Activated naive CD4-positive, alpha-beta T cell treated with anti-CD3 and anti-CD28 coated beads, Interleukin-2, amount 50 U/mL, for 72 hours (primary cell): ENCODE measurements around the gene PCSK1N. TPM values are rescaled to one million over a fixed set of nuclear protein-coding genes. Genes with fewer than 3 reads are reported as not detected.
"Not testable (repeated sequence)": the region's sequence is repeated elsewhere in the genome, so short reads cannot be mapped to it uniquely, and the experiment has no call there.

Experiments used
- ATAC-seq, 2 donors: fragments of 150-1000 bp; cut with Tn5 transposase; 2 replicates each; pipeline ENCODE4 v1.10.0; 2021; ENCODE audit warnings: mild to moderate bottlenecking in 2 of 2, moderate library complexity in 2 of 2
- DNase-seq, 2 donors: peaks; one replicate each; pipeline ENCODE4 v3.0.0; 2021 to 2022; ENCODE audit warnings: low spot score in 2 of 2
- H3K27ac Mint-ChIP-seq, 2 donors: one replicate each; pipeline ENCODE4 v1.8.0; 2022; ENCODE audit warnings: mild to moderate bottlenecking in 2 of 2, mixed read lengths in 2 of 2
- H3K36me3 Mint-ChIP-seq, 2 donors: one replicate each; pipeline ENCODE4 v1.8.0; 2022; ENCODE audit warnings: mixed read lengths in 2 of 2
- H3K9me3 Mint-ChIP-seq, 2 donors: one replicate each; pipeline ENCODE4 v1.8.0; 2022; ENCODE audit warnings: mixed read lengths in 2 of 2
- total RNA-seq, 2 donors: library from RNA; stranded (reverse); gene quantifications; one replicate each; pipeline ENCODE4 v1.2.3, GENCODE V29; 2022

Gene PCSK1N
- total RNA-seq: 1 to 10 TPM; 1.0 to 2.7 TPM

GRCh38 chrX:48835524-48836329, at the start of gene PCSK1N:
Gene PCSK1N (minus strand): TSS chrX:48835610. CDS start chrX:48835532, 78 bp downstream.
- Mint-ChIP-seq H3K9me3 (no peaks in the 10 kb centered on the region), H3K36me3 (no peaks in the 10 kb centered on the region), H3K27ac (no peak within 1 kb of the TSS)
- ATAC-seq: peak; percentile 47 to 57
- DNase-seq: no peak

GRCh38 chrX:48883729-48884128, 48.3 kb upstream of the PCSK1N start:
- H3K27ac Mint-ChIP-seq: no peak overlapping the region
- H3K36me3 Mint-ChIP-seq: no peaks in the 10 kb centered on the region
- DNase-seq (no peak), ATAC-seq (no peak)
- H3K9me3 Mint-ChIP-seq: no peaks in the 10 kb centered on the region

- ATAC-seq, H3K9me3 Mint-ChIP-seq, H3K36me3 Mint-ChIP-seq, H3K27ac Mint-ChIP-seq, DNase-seq: not testable (repeated sequence)
These were observed 41.5 kb upstream of the PCSK1N start for GRCh38 chrX:48876944-48877343.

GRCh38 chrX:48872017-48872416, 36.6 kb upstream of the PCSK1N start:
- ATAC-seq, H3K9me3 Mint-ChIP-seq, H3K36me3 Mint-ChIP-seq, H3K27ac Mint-ChIP-seq, DNase-seq: not testable (repeated sequence)

- ATAC-seq: no peak
- no peak for DNase-seq
These were observed 28.8 kb upstream of the PCSK1N start for GRCh38 chrX:48864210-48864609.

GRCh38 chrX:48854898-48855297, 19.5 kb upstream of the PCSK1N start:
- ATAC-seq (no peak), DNase-seq (no peak)
- Mint-ChIP-seq H3K9me3 (no peaks in the 10 kb centered on the region), H3K36me3 (no peaks in the 10 kb centered on the region), H3K27ac (no peak overlapping the region)

More at GRCh38 chrX:48864210-48864609, 28.8 kb upstream of the PCSK1N start:
- H3K27ac Mint-ChIP-seq: no peak overlapping the region
- H3K36me3 Mint-ChIP-seq: no peaks in the 10 kb centered on the region
- no peaks in the 10 kb centered on the region for H3K9me3 Mint-ChIP-seq

GRCh38 chrX:48854121-48854804, 18.9 kb upstream of the PCSK1N start:
- not testable (repeated sequence) for H3K27ac Mint-ChIP-seq, H3K36me3 Mint-ChIP-seq, H3K9me3 Mint-ChIP-seq, ATAC-seq, DNase-seq

- H3K9me3 Mint-ChIP-seq, ATAC-seq, H3K36me3 Mint-ChIP-seq, DNase-seq: not testable (repeated sequence)
- H3K27ac Mint-ChIP-seq: peak overlapping the region in 1 of 2 donors; percentile 46
These were observed 18.1 kb upstream of the PCSK1N start for GRCh38 chrX:48853494-48853893.

- ATAC-seq: no peak
- no peaks in the 10 kb centered on the region for H3K36me3 Mint-ChIP-seq
- H3K9me3 Mint-ChIP-seq: no peaks in the 10 kb centered on the region
These were observed 17.4 kb upstream of the PCSK1N start for GRCh38 chrX:48852857-48853256.

GRCh38 chrX:48848847-48849246, 13.4 kb upstream of the PCSK1N start:
- no peaks in the 10 kb centered on the region for H3K9me3 Mint-ChIP-seq
- H3K27ac Mint-ChIP-seq: no peak overlapping the region
- DNase-seq (no peak), ATAC-seq (no peak)
- H3K36me3 Mint-ChIP-seq: no peaks in the 10 kb centered on the region

More at GRCh38 chrX:48852857-48853256, 17.4 kb upstream of the PCSK1N start:
- no peak for DNase-seq
- no peak overlapping the region for H3K27ac Mint-ChIP-seq

- H3K36me3 Mint-ChIP-seq: no peaks in the 10 kb centered on the region
- no peak overlapping the region for H3K27ac Mint-ChIP-seq
- DNase-seq (no peak), ATAC-seq (no peak)
- no peaks in the 10 kb centered on the region for H3K9me3 Mint-ChIP-seq
These were observed 4.3 kb upstream of the PCSK1N start for GRCh38 chrX:48839686-48840085.

GRCh38 chrX:48834383-48834709, 1.1 kb downstream of the PCSK1N start:
- H3K36me3 Mint-ChIP-seq: no peaks in the 10 kb centered on the region
- DNase-seq (no peak), ATAC-seq (peak in 1 of 2 donors; percentile 48)
- H3K27ac Mint-ChIP-seq: no peak overlapping the region
- H3K9me3 Mint-ChIP-seq: no peaks in the 10 kb centered on the region

- no peaks in the 10 kb centered on the region for H3K9me3 Mint-ChIP-seq
- ATAC-seq (no peak), DNase-seq (no peak)
- no peak overlapping the region for H3K27ac Mint-ChIP-seq
- no peaks in the 10 kb centered on the region for H3K36me3 Mint-ChIP-seq
These were observed 1.8 kb downstream of the PCSK1N start for GRCh38 chrX:48833542-48834138.

- H3K9me3 Mint-ChIP-seq: no peaks in the 10 kb centered on the region
- ATAC-seq (no peak), DNase-seq (no peak)
- no peak overlapping the region for H3K27ac Mint-ChIP-seq
- H3K36me3 Mint-ChIP-seq: no peaks in the 10 kb centered on the region
These were observed 3.5 kb downstream of the PCSK1N start for GRCh38 chrX:48831909-48832291.

GRCh38 chrX:48831136-48831908, 4.1 kb downstream of the PCSK1N start:
- DNase-seq (no peak), ATAC-seq (no peak)
- H3K36me3 Mint-ChIP-seq: no peaks in the 10 kb centered on the region
- H3K27ac Mint-ChIP-seq: no peak overlapping the region
- H3K9me3 Mint-ChIP-seq: no peaks in the 10 kb centered on the region

- no peak for ATAC-seq
- Mint-ChIP-seq H3K36me3 (peaks cover 0 to 4% of the 10 kb centered on the region in 2 donors), H3K9me3 (no peaks in the 10 kb centered on the region), H3K27ac (no peak overlapping the region)
- no peak for DNase-seq
These were observed 6.2 kb downstream of the PCSK1N start for GRCh38 chrX:48829016-48829735.
